Umbilical cord (tissue), 2 donors: ENCODE data around the gene TASP1. TPM values are rescaled to one million over a fixed set of nuclear protein-coding genes. Genes with fewer than 3 reads are reported as not detected.
A peak's percentile ranks its signal among the peaks of the same experiment; 100 is the strongest.

Experiments
- DNase-seq: peaks from one replicate; pipeline ENCODE4 v3.0.0-alpha.2; 2015; ENCODE audit warnings: low spot score
- total RNA-seq: library from RNA; depleted of rRNA; stranded (reverse); fragments of >200 nt; gene quantifications from one replicate; pipeline ENCODE4 v1.2.3, GENCODE V29; 2014; ENCODE audit warnings: low replicate concordance; ENCODE audit not compliant: insufficient read depth

Gene TASP1
- total RNA-seq, 1 donor from 2014 or later: 54.2 TPM

- peak; percentile 46 for DNase-seq
These were observed 290.2 kb downstream of the TASP1 start for GRCh38 chr20:13348311-13349234.

DNA sequence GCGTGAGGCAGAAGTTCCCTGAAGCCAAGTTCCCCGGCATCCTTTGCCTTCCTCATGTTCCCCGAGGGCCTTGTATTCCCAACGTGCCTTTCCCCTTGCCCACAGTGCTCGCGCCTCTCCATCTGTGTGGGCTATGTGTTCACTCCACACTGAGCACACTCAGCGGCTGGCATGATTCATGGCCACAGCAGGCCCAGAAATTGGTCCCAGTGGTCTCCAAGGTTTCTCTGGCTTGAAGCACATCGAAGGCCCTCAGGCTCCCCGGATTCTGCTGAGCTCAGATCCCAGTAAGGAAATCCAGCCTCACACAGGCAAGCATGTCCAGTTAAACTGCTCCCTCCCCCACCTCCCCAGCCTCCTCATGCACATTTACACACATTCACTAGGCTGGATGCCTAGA lies 294.1 kb downstream of the TASP1 start:
- peak; percentile 23 for DNase-seq

- DNase-seq: peak; percentile 83
These were observed 296.1 kb downstream of the TASP1 start for GRCh38 chr20:13342469-13343242.

DNA sequence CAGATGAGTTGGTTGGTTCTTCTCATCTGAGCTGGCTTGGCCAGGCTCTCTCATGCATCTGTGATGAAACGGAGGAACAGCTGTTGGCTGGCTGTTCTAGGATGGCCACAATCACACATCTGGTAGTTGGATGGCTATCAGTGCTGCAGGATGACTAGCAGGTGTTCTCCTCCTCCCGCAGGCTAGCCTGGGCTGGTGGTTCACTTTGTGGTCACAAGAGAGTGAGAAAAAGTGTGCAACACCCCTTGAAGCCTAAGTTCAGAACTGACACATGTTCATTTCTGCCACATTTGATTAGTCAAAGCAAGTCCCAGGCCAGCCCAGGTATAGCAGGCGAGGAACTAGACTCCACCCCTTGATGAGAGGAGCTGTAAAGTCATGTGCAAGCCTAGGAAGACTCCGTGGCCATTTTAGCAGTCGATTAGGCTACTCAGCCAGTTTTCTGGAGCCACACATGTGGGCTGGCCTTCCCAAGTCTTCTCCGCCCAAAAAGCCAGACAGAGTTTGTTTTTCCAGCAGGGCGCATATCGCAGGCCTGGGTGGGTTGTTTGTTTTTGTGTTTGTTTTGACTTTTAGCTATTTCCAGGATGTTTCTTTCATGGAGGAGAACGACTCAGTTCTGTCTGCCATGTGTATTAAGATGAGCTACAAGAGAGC lies 296.9 kb downstream of the TASP1 start:
- no peak for DNase-seq

DNA sequence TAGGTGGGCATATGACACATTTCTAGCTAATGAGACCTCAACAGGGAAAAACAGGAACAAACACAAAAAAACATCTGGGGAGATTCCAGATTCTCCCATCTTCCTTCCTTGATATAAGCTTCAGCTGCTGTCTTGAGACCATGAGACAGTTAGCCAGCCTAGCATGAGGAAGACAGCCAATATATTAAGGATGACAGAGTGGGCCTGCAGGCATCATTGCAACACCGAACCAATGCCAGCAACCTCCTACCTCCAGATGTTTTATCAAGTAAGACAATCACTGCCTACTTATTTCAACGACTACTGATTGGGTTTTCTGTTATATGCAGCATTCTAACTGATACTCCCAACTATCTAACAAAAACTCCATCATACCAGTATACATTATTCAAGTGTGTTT lies 298.6 kb downstream of the TASP1 start:
- peak; percentile 39 for DNase-seq

Other genes starting within 250 kb of the TASP1 start
- gene ESF1, start 146.0 kb upstream of the TASP1 start, total RNA-seq: 16.1 TPM
- 23.6 TPM for gene NDUFAF5, start 146.1 kb upstream of the TASP1 start, total RNA-seq